ENCODE data around the gene ARRB2. TPM values are rescaled to one million over a fixed set of nuclear protein-coding genes. Genes with fewer than 3 reads are reported as not detected.

The ARRB2 gene
- total RNA-seq, 1 donor from 2014 or later, result 33.3 TPM

DNA sequence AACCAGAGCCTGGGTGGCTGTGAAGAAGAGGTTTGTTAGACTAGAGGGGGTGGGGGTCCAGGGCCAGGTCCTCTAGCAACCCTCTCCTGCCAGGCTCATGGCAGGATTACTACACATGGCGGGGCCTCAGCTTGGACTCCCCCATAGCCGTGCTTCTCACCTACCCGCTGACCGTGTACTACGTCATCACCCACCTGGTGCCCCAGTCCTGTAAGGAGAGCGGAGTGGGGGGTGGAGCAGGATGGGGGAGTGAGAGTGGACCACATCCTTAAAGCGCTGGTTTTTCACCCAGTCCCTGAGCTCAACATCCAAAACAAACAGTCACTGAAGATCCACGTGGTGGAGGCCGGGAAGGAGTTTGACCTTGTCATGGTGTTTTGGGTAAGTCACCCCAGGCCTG, 33.5 kb downstream of the ARRB2 start:
- H2AFZ ChIP-seq (replicated peaks), result no peak overlapping the region
- peak overlapping the region; percentile 46 for H3K4me3 Mint-ChIP-seq
- no peaks in the 10 kb centered on the region for H3K79me2 ChIP-seq (ENCODE audit: low read depth)
- no peaks in the 10 kb centered on the region for H3K9me3 ChIP-seq (ENCODE audit: low read depth)
- no peaks in the 10 kb centered on the region for H4K20me1 ChIP-seq (ENCODE audit: low read depth)
- no peak overlapping the region for H3K4me3 ChIP-seq
- H3K27me3 ChIP-seq, result peaks cover 93% of the 10 kb centered on the region
- no peaks in the 10 kb centered on the region for H3K36me3 Mint-ChIP-seq
- no peak overlapping the region for H3K9ac ChIP-seq
- no peak for DNase-seq (ENCODE audit: low spot score)
- H3K36me3 ChIP-seq, result no peaks in the 10 kb centered on the region
- H3K4me2 ChIP-seq, result no peak overlapping the region
- TF ChIP-seq, protein P1, sequence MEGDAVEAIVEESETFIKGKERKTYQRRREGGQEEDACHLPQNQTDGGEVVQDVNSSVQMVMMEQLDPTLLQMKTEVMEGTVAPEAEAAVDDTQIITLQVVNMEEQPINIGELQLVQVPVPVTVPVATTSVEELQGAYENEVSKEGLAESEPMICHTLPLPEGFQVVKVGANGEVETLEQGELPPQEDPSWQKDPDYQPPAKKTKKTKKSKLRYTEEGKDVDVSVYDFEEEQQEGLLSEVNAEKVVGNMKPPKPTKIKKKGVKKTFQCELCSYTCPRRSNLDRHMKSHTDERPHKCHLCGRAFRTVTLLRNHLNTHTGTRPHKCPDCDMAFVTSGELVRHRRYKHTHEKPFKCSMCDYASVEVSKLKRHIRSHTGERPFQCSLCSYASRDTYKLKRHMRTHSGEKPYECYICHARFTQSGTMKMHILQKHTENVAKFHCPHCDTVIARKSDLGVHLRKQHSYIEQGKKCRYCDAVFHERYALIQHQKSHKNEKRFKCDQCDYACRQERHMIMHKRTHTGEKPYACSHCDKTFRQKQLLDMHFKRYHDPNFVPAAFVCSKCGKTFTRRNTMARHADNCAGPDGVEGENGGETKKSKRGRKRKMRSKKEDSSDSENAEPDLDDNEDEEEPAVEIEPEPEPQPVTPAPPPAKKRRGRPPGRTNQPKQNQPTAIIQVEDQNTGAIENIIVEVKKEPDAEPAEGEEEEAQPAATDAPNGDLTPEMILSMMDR (IDR thresholded peaks at IDR 0.05), result no peak
- no peak for TF ChIP-seq EZH2 (IDR thresholded peaks at IDR 0.05)
- no peak overlapping the region for H3K27ac ChIP-seq
- peaks cover 8% of the 10 kb centered on the region for H3K9me3 Mint-ChIP-seq
- no peak overlapping the region for H3K27ac Mint-ChIP-seq
- peaks cover 19% of the 10 kb centered on the region for H3F3A ChIP-seq (ENCODE audit: low read depth)
- peaks cover 61% of the 10 kb centered on the region for H3K27me3 Mint-ChIP-seq (ENCODE audit: insufficient read depth, low read depth)
- peaks cover 6% of the 10 kb centered on the region for H3K4me1 ChIP-seq
- peaks cover 8% of the 10 kb centered on the region for H3K4me1 Mint-ChIP-seq

- H3K9me3 ChIP-seq (ENCODE audit: low read depth), result no peaks in the 10 kb centered on the region
- no peaks in the 10 kb centered on the region for H3K36me3 ChIP-seq
- DNase-seq (ENCODE audit: low spot score), result peak; percentile 82
- H3K4me3 ChIP-seq, result peak overlapping the region; percentile 49
- H3K36me3 Mint-ChIP-seq, result no peaks in the 10 kb centered on the region
- H4K20me1 ChIP-seq (ENCODE audit: low read depth), result no peaks in the 10 kb centered on the region
- no peak for TF ChIP-seq EZH2phosphoT487 (IDR thresholded peaks at IDR 0.05)
- peak; percentile 46 for TF ChIP-seq EZH2 (IDR thresholded peaks at IDR 0.05)
- TF ChIP-seq, protein P1 (IDR thresholded peaks at IDR 0.05), result peak; percentile 20
- peak overlapping the region; percentile 69 for H3K4me3 Mint-ChIP-seq
- no peak overlapping the region for H3K27ac ChIP-seq
- H3K4me1 ChIP-seq, result peaks cover 3% of the 10 kb centered on the region
- no peak overlapping the region for H3K27ac Mint-ChIP-seq
- H3K9ac ChIP-seq, result no peak overlapping the region
- peaks cover 87% of the 10 kb centered on the region for H3K27me3 ChIP-seq
- H3K9me3 Mint-ChIP-seq, result peaks cover 5% of the 10 kb centered on the region
- H3K79me2 ChIP-seq (ENCODE audit: low read depth), result no peaks in the 10 kb centered on the region
- peak overlapping the region; percentile 79 for H3K4me2 ChIP-seq
- H3F3A ChIP-seq (ENCODE audit: low read depth), result peaks cover 15% of the 10 kb centered on the region
- peaks cover 52% of the 10 kb centered on the region for H3K27me3 Mint-ChIP-seq (ENCODE audit: insufficient read depth, low read depth)
- peaks cover 5% of the 10 kb centered on the region for H3K4me1 Mint-ChIP-seq
- peak overlapping the region; percentile 93 for H2AFZ ChIP-seq (replicated peaks)
Observed at GRCh38 chr17:4744999-4745969, 34.9 kb downstream of the ARRB2 start.

- no peaks in the 10 kb centered on the region for H4K20me1 ChIP-seq (ENCODE audit: low read depth)
- Mint-ChIP-seq H3K9me3 (peaks cover 5% of the 10 kb centered on the region), H3K4me1 (peaks cover 3% of the 10 kb centered on the region), H3K27me3 (ENCODE audit: insufficient read depth, low read depth) (peaks cover 38% of the 10 kb centered on the region), H3K27ac (no peak overlapping the region), H3K4me3 (peak overlapping the region; percentile 46), H3K36me3 (no peaks in the 10 kb centered on the region)
- H3F3A ChIP-seq (ENCODE audit: low read depth), result peaks cover 14% of the 10 kb centered on the region
- H3K9me3 ChIP-seq (ENCODE audit: low read depth), result no peaks in the 10 kb centered on the region
- H3K4me3 ChIP-seq, result no peak overlapping the region
- TF ChIP-seq, protein P1 (IDR thresholded peaks at IDR 0.05), result no peak
- TF ChIP-seq EZH2 (IDR thresholded peaks at IDR 0.05), result no peak
- TF ChIP-seq EZH2phosphoT487 (IDR thresholded peaks at IDR 0.05), result no peak
- no peak overlapping the region for H3K27ac ChIP-seq
- H3K27me3 ChIP-seq, result peaks cover 77% of the 10 kb centered on the region
- no peak for DNase-seq (ENCODE audit: low spot score)
- H3K9ac ChIP-seq, result no peak overlapping the region
- no peaks in the 10 kb centered on the region for H3K36me3 ChIP-seq
- H3K4me1 ChIP-seq, result peaks cover 3% of the 10 kb centered on the region
- no peak overlapping the region for H2AFZ ChIP-seq (replicated peaks)
- no peak overlapping the region for H3K4me2 ChIP-seq
- no peaks in the 10 kb centered on the region for H3K79me2 ChIP-seq (ENCODE audit: low read depth)
Observed at GRCh38 chr17:4747847-4748246, 37.4 kb downstream of the ARRB2 start.

Measured in neural progenitor cell (in vitro differentiated cells).